Ureter (tissue), 1 donor: ENCODE measurements around the gene RBM20. TPM values are rescaled to one million over a fixed set of nuclear protein-coding genes. Genes with fewer than 3 reads are reported as not detected.

ENCODE experiments used
- DNase-seq: peaks from one replicate; pipeline ENCODE4 v3.0.0-alpha.2; 2020; ENCODE audit warnings: low spot score
- total RNA-seq: library from RNA; stranded (reverse); gene quantifications from one replicate; pipeline ENCODE4 v1.2.4, GENCODE V29; 2023
- donor health status: DM: yes; HTN: yes; CAD: no.

Gene RBM20
- total RNA-seq, 1 donor from 2014 or later = 0.68 TPM

- DNase-seq = no peak
Measured at GRCh38 chr10:110737886-110738634, 93.9 kb downstream of the RBM20 start.

DNA sequence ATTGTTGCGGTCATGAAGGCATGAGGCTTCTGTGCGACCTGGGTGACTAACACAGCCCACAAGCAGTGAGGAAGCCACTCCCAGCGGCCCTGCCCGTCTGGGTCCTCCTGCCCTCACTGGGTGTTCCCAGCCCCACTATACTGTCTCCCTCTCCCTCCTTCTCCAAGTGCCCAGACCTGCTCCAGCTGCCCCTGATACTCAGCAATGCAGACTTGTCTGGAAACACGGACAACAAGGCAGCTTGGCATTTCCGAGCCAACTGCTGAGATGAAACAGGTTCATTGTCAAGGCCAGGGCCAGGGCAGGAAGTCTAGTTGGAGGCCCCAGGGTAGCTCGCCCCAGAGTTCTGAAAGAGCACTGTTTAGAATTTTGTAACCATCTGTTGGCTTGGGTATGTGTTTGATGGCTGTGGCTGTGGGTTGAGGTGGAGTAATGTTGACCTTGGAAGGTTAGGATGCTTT, 95.7 kb downstream of the RBM20 start:
- no peak for DNase-seq

DNA sequence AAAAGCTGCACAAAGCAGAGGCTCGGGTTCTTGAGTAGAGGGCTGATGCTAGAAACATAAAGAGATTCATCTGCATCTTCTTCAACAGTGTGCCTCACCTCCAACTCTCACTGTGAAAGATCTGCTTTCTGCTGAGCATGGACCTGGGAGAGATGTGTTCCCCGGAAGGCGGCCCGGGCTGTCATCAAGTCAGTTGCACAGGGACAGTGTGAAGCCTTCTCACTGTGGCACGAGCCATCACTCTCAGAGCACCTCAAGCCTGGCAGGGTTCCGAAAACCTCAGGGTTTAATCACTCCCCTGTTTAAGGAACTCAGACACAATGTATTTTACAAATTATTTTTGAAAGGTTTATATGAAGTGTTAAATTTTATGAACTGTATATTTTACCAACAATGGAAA, 98.7 kb downstream of the RBM20 start:
- no peak for DNase-seq

GRCh38 chr10:110744782-110745181, 100.6 kb downstream of the RBM20 start:
- DNase-seq = no peak

- peak; percentile 66 for DNase-seq
Measured at GRCh38 chr10:110746254-110746826, 102.2 kb downstream of the RBM20 start.

DNA sequence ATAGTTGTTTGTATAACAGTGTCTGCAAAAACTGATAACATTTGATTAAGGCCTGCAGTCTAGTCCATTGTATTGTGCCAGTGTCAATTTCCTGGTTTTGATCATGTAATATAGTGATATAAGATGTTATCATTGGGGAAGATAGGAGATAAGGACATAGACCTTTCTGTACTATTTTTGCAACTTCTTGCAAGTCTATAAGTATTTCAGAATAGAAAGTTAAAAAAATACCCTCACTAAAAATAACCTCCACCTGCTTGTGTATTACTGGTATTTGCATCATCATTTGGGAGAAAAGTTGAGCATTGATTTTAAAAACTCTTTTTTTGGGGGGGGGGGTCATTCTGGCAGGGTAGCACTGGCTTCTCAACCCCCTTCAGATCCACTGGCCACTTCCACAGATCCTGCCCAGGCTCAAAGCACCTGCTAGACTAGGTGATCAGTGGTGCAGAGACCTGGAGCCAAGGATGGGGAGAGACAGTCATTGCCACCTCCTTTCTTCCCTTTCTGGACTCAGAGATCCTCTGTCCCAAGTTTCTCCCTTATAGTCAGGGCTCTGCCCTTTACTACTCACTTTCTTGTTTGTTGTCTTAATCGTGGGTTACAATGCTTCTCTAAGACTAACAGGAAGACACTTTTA, 103.0 kb downstream of the RBM20 start:
- DNase-seq = no peak

- no peak for DNase-seq
Measured at GRCh38 chr10:110747609-110748464, 103.7 kb downstream of the RBM20 start.

DNA sequence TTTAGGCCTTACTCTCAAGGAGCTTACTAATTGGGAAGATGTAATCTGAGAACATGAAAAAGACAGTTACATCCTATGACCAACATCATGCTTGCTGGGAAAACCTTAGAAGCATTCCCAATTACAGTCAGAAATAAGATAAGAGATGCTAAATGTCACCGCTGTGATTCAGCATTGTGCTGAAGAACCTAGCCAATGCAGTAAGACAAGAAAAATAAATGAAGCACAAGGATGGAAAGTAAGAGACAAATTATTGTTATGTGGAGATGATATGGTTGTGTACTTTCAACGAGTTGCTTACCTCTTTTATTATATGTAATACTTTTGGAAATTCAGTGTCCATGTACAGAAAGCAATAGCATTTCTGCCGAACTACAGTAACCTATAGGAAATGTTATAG, 104.8 kb downstream of the RBM20 start:
- no peak for DNase-seq

DNA sequence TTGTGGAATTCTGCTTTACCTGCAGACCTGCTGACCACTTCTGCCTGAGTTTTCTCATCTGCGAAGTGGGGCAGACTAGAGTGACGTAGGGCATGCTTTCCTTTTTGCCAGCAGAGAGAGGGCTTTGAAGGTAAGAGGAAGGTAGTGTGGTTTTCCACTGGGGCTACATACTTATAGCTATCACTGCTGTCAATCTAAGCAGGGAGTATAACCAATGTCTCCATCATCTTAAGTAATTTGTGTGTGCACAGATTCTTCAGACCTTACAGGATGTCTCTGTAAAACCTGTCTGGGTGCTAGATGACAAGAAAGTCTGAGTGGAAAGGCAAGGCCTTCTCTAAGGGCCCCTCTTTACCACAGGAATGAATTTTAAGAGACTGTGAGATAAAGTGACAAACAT, 106.8 kb downstream of the RBM20 start:
- DNase-seq = no peak

GRCh38 chr10:110751850-110752249, 107.7 kb downstream of the RBM20 start:
- DNase-seq = no peak

- no peak for DNase-seq
Measured at GRCh38 chr10:110753462-110753861, 109.3 kb downstream of the RBM20 start.

GRCh38 chr10:110754375-110755105, 110.4 kb downstream of the RBM20 start:
- DNase-seq = no peak

GRCh38 chr10:110755781-110756180, 111.6 kb downstream of the RBM20 start:
- no peak for DNase-seq

- no peak for DNase-seq
Measured at GRCh38 chr10:110756876-110757275, 112.7 kb downstream of the RBM20 start.

DNA sequence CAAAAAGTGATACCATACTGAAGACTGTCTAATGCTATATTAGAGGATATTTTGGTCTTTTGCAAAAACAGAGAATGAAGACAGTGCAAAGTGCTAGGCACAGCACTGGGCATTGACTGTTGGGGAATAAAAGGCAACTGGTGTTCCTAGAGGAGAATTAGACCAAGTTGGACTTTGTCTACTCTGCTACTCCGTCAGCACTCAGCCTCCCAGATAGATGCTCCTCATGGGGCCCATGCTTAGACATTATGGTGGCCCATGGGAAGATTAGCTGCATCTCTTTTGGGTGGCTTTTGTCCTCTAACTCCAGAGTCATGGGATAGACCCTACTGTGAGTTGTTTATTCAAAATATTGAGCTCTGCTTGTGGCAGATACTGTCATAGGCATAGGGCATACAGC, 113.5 kb downstream of the RBM20 start:
- DNase-seq = no peak

DNA sequence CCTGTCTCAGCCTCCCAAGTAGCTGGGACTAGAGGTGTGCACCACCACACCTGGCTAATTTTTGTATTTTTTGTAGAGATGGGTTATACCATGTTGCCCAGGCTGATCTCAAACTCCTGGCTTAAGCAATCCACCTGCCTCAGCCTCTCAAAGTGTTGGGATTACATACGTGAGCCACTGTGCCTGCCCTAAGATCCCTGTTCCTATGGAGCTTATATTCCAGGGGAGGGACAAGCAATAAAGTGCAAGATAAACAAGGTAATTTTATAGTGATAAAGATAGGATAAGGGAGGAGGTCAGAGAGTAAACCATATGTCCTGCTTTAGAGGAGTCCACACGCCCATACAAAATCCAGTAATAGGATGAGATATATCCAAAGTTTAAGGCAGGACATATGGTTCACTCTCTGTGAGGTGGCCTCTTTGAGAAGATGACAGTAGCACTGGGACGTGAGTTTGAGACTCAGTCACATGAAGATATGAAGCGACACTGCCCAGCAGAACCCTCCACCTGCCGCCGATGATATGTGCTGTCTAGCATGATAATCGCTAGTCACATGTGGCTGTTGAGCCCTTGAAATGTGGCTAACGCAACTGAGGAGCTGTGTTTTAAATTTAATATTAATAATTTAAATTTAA, 114.1 kb downstream of the RBM20 start:
- no peak for DNase-seq

- no peak for DNase-seq
Measured at GRCh38 chr10:110758898-110759297, 114.8 kb downstream of the RBM20 start.

GRCh38 chr10:110759523-110759922, 115.4 kb downstream of the RBM20 start:
- DNase-seq = no peak

DNA sequence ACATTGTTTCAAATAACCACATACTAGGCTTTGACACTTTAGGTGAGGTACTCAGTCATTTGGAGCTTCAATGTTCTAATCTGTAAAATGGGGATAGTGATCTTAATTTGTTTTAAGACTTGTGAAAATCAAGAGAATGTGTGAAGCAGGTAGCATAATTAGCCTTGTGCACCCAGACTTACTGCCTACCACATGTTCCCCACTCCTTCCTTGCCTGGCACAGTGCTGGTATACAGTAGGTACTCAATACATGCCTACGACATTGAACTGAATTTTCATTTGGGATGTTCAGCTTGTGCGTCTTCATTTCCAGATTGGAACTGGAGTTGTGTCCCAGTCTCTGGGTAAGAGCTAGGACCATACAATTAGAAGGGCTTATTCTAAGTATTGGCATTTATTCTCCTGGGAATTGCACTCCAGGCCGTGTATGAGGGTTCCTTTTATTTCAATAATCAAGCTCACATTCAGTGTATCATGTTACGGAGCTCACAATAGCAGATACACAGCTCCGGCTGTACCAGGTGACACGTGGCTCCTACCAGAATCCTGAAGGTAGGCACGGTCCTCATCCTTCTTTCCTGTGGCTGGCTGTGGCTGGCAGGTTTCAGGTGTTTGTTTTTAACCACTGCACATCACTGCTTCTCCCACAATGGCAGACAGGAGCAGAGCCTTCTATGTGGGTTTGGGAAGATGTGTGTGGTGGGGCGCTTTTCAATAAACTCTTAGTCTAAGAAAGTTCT, 118.1 kb downstream of the RBM20 start:
- no peak for DNase-seq

- DNase-seq = no peak
Measured at GRCh38 chr10:110762849-110763211, 118.7 kb downstream of the RBM20 start.
